Measurements from ENCODE around the gene NEUROG2.

Gene NEUROG2

DNA sequence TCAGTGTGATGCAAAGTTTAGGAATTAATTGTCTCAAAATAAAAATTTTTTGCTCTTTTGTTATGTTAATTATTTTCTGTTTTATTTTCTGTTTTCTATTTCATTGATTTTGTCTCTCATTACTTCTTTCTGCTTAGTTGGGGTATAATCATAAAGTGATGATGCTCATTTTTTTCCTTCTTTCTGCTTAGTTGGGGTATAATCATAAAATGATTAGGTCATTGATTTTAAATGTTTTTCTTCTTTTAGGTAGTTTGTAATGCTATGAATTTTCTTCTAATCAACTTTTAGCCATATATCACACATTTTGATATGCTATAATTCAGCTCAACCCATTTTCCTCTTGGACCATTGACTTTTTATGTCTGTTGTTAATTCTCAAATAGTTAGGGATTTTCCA, 43.7 kb downstream of the NEUROG2 start:
- no peak for DNase-seq
